Kidney (tissue), 14 donors: ENCODE results near the gene YIF1A. TPM values are rescaled to one million over a fixed set of nuclear protein-coding genes. Genes with fewer than 3 reads are reported as not detected.

ENCODE experiments used
- DNase-seq, 5 donors: peaks; one replicate each; pipeline ENCODE4 v3.0.0-alpha.2; 2013 to 2020
- FAIRE-seq: peaks from 2 replicates; lab custom pipeline; 2012; peaks lifted over from hg19 to GRCh38; lab: Jason Lieb, UNC
- H3K27ac ChIP-seq, 2 donors: one replicate each; pipeline ENCODE4 v1.7.0; 2013; ENCODE audit warnings: low read depth in 2 of 2, low read length in 2 of 2, inconsistent platforms in 1 of 2
- H3K27me3 ChIP-seq: one replicate; pipeline ENCODE4 v1.7.1; 2013; ENCODE audit warnings: low read length, inconsistent platforms; ENCODE audit not compliant: control insufficient read depth, insufficient read depth
- H3K36me3 ChIP-seq, 3 donors: one replicate each; pipeline versions ENCODE4 v1.7.0 to v1.7.1; 2013; ENCODE audit warnings: low read length in 3 of 3, control low read depth in 1 of 3, inconsistent platforms in 1 of 3; ENCODE audit not compliant: insufficient read depth in 3 of 3, control insufficient read depth in 2 of 3
- H3K4me1 ChIP-seq, 3 donors: one replicate each; pipeline versions ENCODE4 v1.7.0 to v1.7.1; 2013; ENCODE audit warnings: low read length in 3 of 3, inconsistent platforms in 1 of 3, low read depth in 1 of 3; ENCODE audit not compliant: control insufficient read depth in 2 of 3, insufficient read depth in 2 of 3
- H3K4me3 ChIP-seq, 3 donors: one replicate each; pipeline versions ENCODE4 v1.7.0 to v1.8.1; 2013; ENCODE audit warnings: low read length in 3 of 3, control low read depth in 1 of 3, inconsistent platforms in 1 of 3
- H3K9ac ChIP-seq, 3 donors: one replicate each; pipeline versions ENCODE4 v1.7.0 to v1.7.1; 2013; ENCODE audit warnings: low read length in 3 of 3, control low read depth in 1 of 3, inconsistent platforms in 1 of 3
- H3K9me3 ChIP-seq, 3 donors: one replicate each; pipeline versions ENCODE4 v1.7.0 to v1.7.1; 2013; ENCODE audit warnings: low read length in 3 of 3, control low read depth in 1 of 3, inconsistent platforms in 1 of 3; ENCODE audit not compliant: control insufficient read depth in 2 of 3, insufficient read depth in 1 of 3
- CTCF ChIP-seq: IDR thresholded peaks from 3 replicates; pipeline ENCODE4 v1.5.1; 2012; ENCODE audit warnings: mild to moderate bottlenecking, moderate library complexity, borderline replicate concordance; ENCODE audit not compliant: insufficient read depth; ENCODE audit errors: extremely low read depth
- intact Hi-C: fragments of 100-400 bp; cut with DNase I; formaldehyde crosslinking; loops from one replicate; pipeline ENCODE4 v1.11.1; 2022
- polyA plus RNA-seq: library from polyadenylated mRNA; stranded (reverse); fragments of 350-450 nt; fragmentation: Illumina TruSeq; extraction: RNeasy Lipid Tissue Mini Kit (QIAGEN cat#74804); gene quantifications from one replicate; pipeline ENCODE4 v1.2.3, GENCODE V29; 2014; ENCODE audit warnings: low read depth, low replicate concordance; ENCODE audit not compliant: insufficient read depth
- total RNA-seq: library from RNA; stranded (reverse); fragmentation: NEBNext Ultra II Directional; extraction: Animal tissue kit (Norgen Biotek cat#: 25700); gene quantifications from one replicate; pipeline ENCODE4 v1.2.1, GENCODE V29; 2021
- donor health status: control.
- donor health status: control.
- donor health status: control.
- donor health status: control.
- donor health status: control.
- donor health status: DM: yes; HTN: yes; CAD: no.
- donor health status: Normal renal cell carcinoma (clear cell type).

Gene YIF1A
- total and polyA plus RNA-seq, 2 donors from 2014 or later: 92.1 to 115 TPM

- TF ChIP-seq CTCF: no peak
- Histone ChIP-seq H3K4me1 (peaks cover 0 to 19% (median 13%) of the 10 kb centered on the region in 3 donors), H3K27me3 (no peaks in the 10 kb centered on the region), H3K9me3 (no peaks in the 10 kb centered on the region), H3K27ac (no peak overlapping the region), H3K9ac (no peak overlapping the region), H3K4me3 (no peak overlapping the region), H3K36me3 (peaks cover 0 to 9% (median 0%) of the 10 kb centered on the region in 3 donors)
- DNase-seq (no peak), FAIRE-seq (no peak)
- intact Hi-C loops: no loop called here
Observed at GRCh38 chr11:66285250-66285947, 3.5 kb downstream of the YIF1A start.

- intact Hi-C loops: no loop called here
- TF ChIP-seq CTCF: no peak
- Histone ChIP-seq H3K27ac (no peak overlapping the region), H3K4me1 (peaks cover 0 to 16% (median 8%) of the 10 kb centered on the region in 3 donors), H3K9ac (no peak overlapping the region), H3K9me3 (no peaks in the 10 kb centered on the region), H3K27me3 (no peaks in the 10 kb centered on the region), H3K36me3 (peaks cover 0 to 9% (median 0%) of the 10 kb centered on the region in 3 donors), H3K4me3 (no peak overlapping the region)
- FAIRE-seq (no peak), DNase-seq (no peak)
Observed at GRCh38 chr11:66284526-66285078, 4.3 kb downstream of the YIF1A start.

GRCh38 chr11:66283461-66284105 is 5.4 kb downstream of the YIF1A start:
- TF ChIP-seq CTCF: no peak
- Histone ChIP-seq H3K27ac (no peak overlapping the region), H3K9me3 (no peaks in the 10 kb centered on the region), H3K27me3 (no peaks in the 10 kb centered on the region), H3K36me3 (peaks cover 0 to 9% (median 0%) of the 10 kb centered on the region in 3 donors), H3K9ac (no peak overlapping the region), H3K4me1 (peaks cover 0 to 15% (median 7%) of the 10 kb centered on the region in 3 donors), H3K4me3 (no peak overlapping the region)
- intact Hi-C loops: no loop called here
- DNase-seq (no peak), FAIRE-seq (no peak)
